Measurements from ENCODE around the gene CYP2J2. TPM values are rescaled to one million over a fixed set of nuclear protein-coding genes. Genes with fewer than 3 reads are reported as not detected.

CYP2J2 gene

GRCh38 chr1:59846209-59846894, 80.2 kb downstream of the CYP2J2 start:
- H3K9me3 ChIP-seq (replicated peaks in 1 of 2; ENCODE audit: control insufficient read depth in 2 of 2, insufficient read depth in 1 of 2, low read depth in 1 of 2, low read length in 2 of 2) = no peaks in the 10 kb centered on the region
- no peak overlapping the region for H3K9ac ChIP-seq (ENCODE audit: low read depth, low read length, poor library complexity)
- H4K8ac ChIP-seq (ENCODE audit: low read depth, low read length) = no peak overlapping the region
- no peak overlapping the region for H4K91ac ChIP-seq (ENCODE audit: low read depth, low read length, poor library complexity)
- no peak overlapping the region for H3K4me2 ChIP-seq (ENCODE audit: insufficient read depth, low read length, poor library complexity, severe bottlenecking)
- H2BK120ac ChIP-seq (ENCODE audit: low read depth, low read length) = no peak overlapping the region
- H2BK12ac ChIP-seq (ENCODE audit: low read length) = no peak overlapping the region
- H3K23ac ChIP-seq (ENCODE audit: low read depth, low read length, poor library complexity) = no peak overlapping the region
- H3K4me3 ChIP-seq (ENCODE audit: low read length in 2 of 2) = no peak overlapping the region
- H3K18ac ChIP-seq (ENCODE audit: low read length) = no peak overlapping the region
- no peaks in the 10 kb centered on the region for H3K79me1 ChIP-seq (ENCODE audit: low read depth, low read length)
- H3K27ac ChIP-seq (replicated peaks; ENCODE audit: low read length) = no peak overlapping the region
- no peak overlapping the region for H3K4ac ChIP-seq (ENCODE audit: low read length)
- no peak overlapping the region for H3K14ac ChIP-seq (ENCODE audit: low read length)
- H3K36me3 ChIP-seq (replicated peaks in 1 of 2; ENCODE audit: control insufficient read depth in 2 of 2, insufficient read depth in 2 of 2, low read length in 2 of 2) = peaks cover 0 to 2% of the 10 kb centered on the region in 2 donors
- H3K27me3 ChIP-seq (ENCODE audit: control insufficient read depth in 3 of 3, insufficient read depth in 3 of 3, low read depth in 1 of 3, low read length in 3 of 3) = peaks cover 0 to 3% (median 0%) of the 10 kb centered on the region in 3 experiments
- H3K4me1 ChIP-seq (ENCODE audit: control insufficient read depth in 2 of 2, insufficient read depth in 1 of 2, low read depth in 1 of 2, low read length in 2 of 2) = no peaks in the 10 kb centered on the region
- H2BK15ac ChIP-seq (ENCODE audit: low read length) = no peak overlapping the region
- H2AK5ac ChIP-seq (ENCODE audit: low read depth, low read length) = no peak overlapping the region
- no peak for DNase-seq (ENCODE audit: low spot score)
- no peak overlapping the region for H2BK5ac ChIP-seq (ENCODE audit: low read length)
- no peak overlapping the region for H2AFZ ChIP-seq (ENCODE audit: low read length)
- no CpG with 5 or more reads among the region's 3 CpGs for WGBS, 2 donors (ENCODE audit: extremely low coverage in 2 of 2, insufficient read length in 2 of 2, insufficient replicate concordance in 1 of 2)

GRCh38 chr1:59845091-59845490, 81.5 kb downstream of the CYP2J2 start:
- no peak overlapping the region for H2BK15ac ChIP-seq (ENCODE audit: low read length)
- H2BK5ac ChIP-seq (ENCODE audit: low read length) = no peak overlapping the region
- no peak overlapping the region for H2AK5ac ChIP-seq (ENCODE audit: low read depth, low read length)
- H3K14ac ChIP-seq (ENCODE audit: low read length) = no peak overlapping the region
- no peak overlapping the region for H3K4me3 ChIP-seq (ENCODE audit: low read length in 2 of 2)
- H2AFZ ChIP-seq (ENCODE audit: low read length) = no peak overlapping the region
- no peak overlapping the region for H4K91ac ChIP-seq (ENCODE audit: low read depth, low read length, poor library complexity)
- H3K9me3 ChIP-seq (replicated peaks in 1 of 2; ENCODE audit: control insufficient read depth in 2 of 2, insufficient read depth in 1 of 2, low read depth in 1 of 2, low read length in 2 of 2) = no peaks in the 10 kb centered on the region
- H3K79me1 ChIP-seq (ENCODE audit: low read depth, low read length) = no peaks in the 10 kb centered on the region
- peaks cover 0 to 3% (median 0%) of the 10 kb centered on the region in 3 experiments for H3K27me3 ChIP-seq (ENCODE audit: control insufficient read depth in 3 of 3, insufficient read depth in 3 of 3, low read depth in 1 of 3, low read length in 3 of 3)
- H3K4me2 ChIP-seq (ENCODE audit: insufficient read depth, low read length, poor library complexity, severe bottlenecking) = no peak overlapping the region
- H3K23ac ChIP-seq (ENCODE audit: low read depth, low read length, poor library complexity) = no peak overlapping the region
- no peak overlapping the region for H3K4ac ChIP-seq (ENCODE audit: low read length)
- H2BK120ac ChIP-seq (ENCODE audit: low read depth, low read length) = no peak overlapping the region
- DNase-seq (ENCODE audit: low spot score) = no peak
- H3K4me1 ChIP-seq (ENCODE audit: control insufficient read depth in 2 of 2, insufficient read depth in 1 of 2, low read depth in 1 of 2, low read length in 2 of 2) = no peaks in the 10 kb centered on the region
- H3K36me3 ChIP-seq (replicated peaks in 1 of 2; ENCODE audit: control insufficient read depth in 2 of 2, insufficient read depth in 2 of 2, low read length in 2 of 2) = peaks cover 0 to 2% of the 10 kb centered on the region in 2 donors
- H3K18ac ChIP-seq (ENCODE audit: low read length) = no peak overlapping the region
- H2BK12ac ChIP-seq (ENCODE audit: low read length) = no peak overlapping the region
- H3K27ac ChIP-seq (replicated peaks; ENCODE audit: low read length) = no peak overlapping the region
- no CpG with 5 or more reads among the region's 2 CpGs for WGBS, 2 donors (ENCODE audit: extremely low coverage in 2 of 2, insufficient read length in 2 of 2, insufficient replicate concordance in 1 of 2)
- H4K8ac ChIP-seq (ENCODE audit: low read depth, low read length) = no peak overlapping the region
- no peak overlapping the region for H3K9ac ChIP-seq (ENCODE audit: low read depth, low read length, poor library complexity)

Small RNA genes within 50 kb of the gene (small RNA-seq; reads per million reads assigned to genes)
- gene RN7SL475P (ENCODE audit: insufficient read depth) = not detected

All from neuronal stem cell (in vitro differentiated cells).